Measurements from ENCODE around the gene TBC1D2B. TPM values are rescaled to one million over a fixed set of nuclear protein-coding genes. Genes with fewer than 3 reads are reported as not detected.

The TBC1D2B gene
- total RNA-seq, 6 donors from 2014 or later, result 31.5 to 103 (median 64.2) TPM

DNA sequence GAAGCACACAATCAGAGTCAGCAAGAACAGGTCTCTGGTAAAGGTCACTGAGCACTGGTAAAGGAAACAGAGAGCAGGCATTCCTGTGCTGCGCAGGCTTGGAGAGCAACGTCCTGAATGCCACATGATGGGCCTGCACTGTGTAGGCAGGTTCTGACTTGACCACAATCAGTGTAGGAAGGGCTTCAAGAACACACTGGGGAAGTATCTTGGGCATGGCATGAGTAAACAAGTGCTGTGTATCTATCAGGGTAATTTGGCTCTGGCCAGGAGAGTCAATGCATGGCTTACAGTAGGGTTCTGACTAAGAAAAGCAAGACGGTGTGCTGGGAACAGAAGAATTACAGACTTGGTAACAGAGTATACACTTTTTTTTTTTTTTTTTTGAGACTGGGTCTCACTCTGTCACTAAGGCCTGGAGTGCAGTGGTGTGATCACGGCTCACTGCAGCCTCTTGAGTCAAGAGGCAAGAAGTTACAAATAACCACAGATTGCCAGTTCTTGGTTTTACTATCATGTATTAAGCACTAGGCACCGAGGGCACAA lies 30.6 kb downstream of the TBC1D2B start:
- peaks cover 59 to 79% (median 75%) of the 10 kb centered on the region in 4 donors for H3K4me1 ChIP-seq
- 47 to 49% methylated on average over 5 of the region's 5 CpGs for WGBS, 2 donors
- TF ChIP-seq EP300 (IDR thresholded peaks at IDR 0.05), result no peak
- peak in 1 of 4 donors; percentile 20 for TF ChIP-seq POLR2A (IDR thresholded peaks at IDR 0.05)
- no peak overlapping the region for H3K4me3 ChIP-seq
- H3K36me3 ChIP-seq, result peaks cover 4 to 28% (median 7%) of the 10 kb centered on the region in 4 donors
- no peak for DNase-seq
- no peaks in the 10 kb centered on the region for H3K27me3 ChIP-seq
- peak overlapping the region; percentile 57 to 78 (median 66) for H3K27ac ChIP-seq
- ATAC-seq (ENCODE audit: low FRiP score in 2 of 2), result peak; percentile 54 to 81
- H3K9me3 ChIP-seq, result no peaks in the 10 kb centered on the region

DNA sequence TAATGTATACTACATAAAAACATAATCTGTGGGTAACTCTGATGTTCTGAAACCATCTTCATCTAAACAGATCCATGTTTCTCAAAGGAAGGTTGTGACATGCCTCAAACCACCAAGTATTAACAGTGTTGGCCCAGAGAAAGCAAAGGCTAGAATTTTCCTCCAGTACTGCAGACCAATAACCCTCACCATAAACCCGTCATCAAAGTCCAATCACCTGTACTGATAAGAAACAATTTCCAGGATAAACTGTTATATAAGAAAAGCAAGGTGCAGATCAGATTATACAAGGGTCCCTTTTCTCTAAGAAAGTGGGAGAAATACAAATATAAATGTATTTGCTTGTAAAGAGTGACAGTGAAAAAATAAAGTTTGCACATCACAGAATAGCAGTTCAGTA lies 32.3 kb downstream of the TBC1D2B start:
- Histone ChIP-seq H3K27me3 (no peaks in the 10 kb centered on the region), H3K9me3 (no peaks in the 10 kb centered on the region), H3K36me3 (peaks cover 4 to 28% (median 7%) of the 10 kb centered on the region in 4 donors), H3K4me1 (peaks cover 43 to 73% (median 62%) of the 10 kb centered on the region in 4 donors), H3K4me3 (no peak overlapping the region), H3K27ac (no peak overlapping the region)
- WGBS, 2 donors, result 72 to 93% methylated on average over 1 of the region's 1 CpG
- DNase-seq, result no peak
- TF ChIP-seq CTCF (IDR thresholded peaks at IDR 0.05) (no peak), EP300 (IDR thresholded peaks at IDR 0.05) (no peak), POLR2AphosphoS5 (IDR thresholded peaks at IDR 0.05) (no peak), POLR2A (IDR thresholded peaks at IDR 0.05) (no peak)
- ATAC-seq (ENCODE audit: low FRiP score in 2 of 2), result no peak

DNA sequence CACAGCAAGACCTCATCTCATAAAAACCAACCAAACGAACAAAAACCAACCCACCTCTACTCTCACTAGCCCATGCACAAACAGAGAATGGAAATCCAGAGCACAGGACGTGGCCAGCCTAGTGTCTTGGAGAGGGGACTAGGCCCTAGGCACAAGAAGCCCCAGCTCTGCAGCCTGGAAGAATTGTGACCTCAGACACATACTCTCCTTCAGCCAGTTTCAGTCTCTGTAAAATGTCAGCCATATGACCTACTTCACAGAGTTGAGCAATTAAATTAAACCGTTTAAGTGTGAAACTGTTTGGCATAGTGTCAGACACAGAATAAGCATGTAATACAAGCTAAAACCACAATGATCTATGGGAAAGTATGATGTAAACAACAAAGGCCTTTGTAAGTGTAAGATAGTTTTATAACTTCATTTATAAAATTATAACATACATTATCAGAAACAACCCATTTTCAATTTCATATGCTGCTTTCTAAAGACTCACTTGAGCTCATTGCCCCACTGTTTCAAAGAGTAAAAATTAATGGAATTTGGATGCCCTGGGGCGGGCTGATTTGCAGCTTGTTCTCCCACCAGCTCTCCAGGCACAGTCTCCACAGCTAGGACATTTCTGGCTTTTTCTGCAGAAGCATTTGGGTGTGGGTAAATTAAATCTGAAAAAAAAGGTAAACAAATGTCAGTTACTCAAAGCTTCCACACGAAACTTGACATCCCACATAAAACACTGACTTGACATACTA lies 32.9 kb downstream of the TBC1D2B start:
- no peaks in the 10 kb centered on the region for H3K27me3 ChIP-seq
- DNase-seq, result no peak
- H3K9me3 ChIP-seq, result no peaks in the 10 kb centered on the region
- peaks cover 37 to 70% (median 61%) of the 10 kb centered on the region in 4 donors for H3K4me1 ChIP-seq
- 61 to 66% methylated on average over 5 of the region's 5 CpGs for WGBS, 2 donors
- ATAC-seq (ENCODE audit: low FRiP score in 2 of 2), result no peak
- peaks cover 4 to 33% (median 9%) of the 10 kb centered on the region in 4 donors for H3K36me3 ChIP-seq
- H3K27ac ChIP-seq, result peak overlapping the region in 3 of 4 donors; percentile 24 to 67 (median 52)
- TF ChIP-seq POLR2A (IDR thresholded peaks at IDR 0.05) (no peak), POLR2AphosphoS5 (IDR thresholded peaks at IDR 0.05) (no peak), CTCF (IDR thresholded peaks at IDR 0.05) (no peak), EP300 (IDR thresholded peaks at IDR 0.05) (no peak)
- no peak overlapping the region for H3K4me3 ChIP-seq

GRCh38 chr15:78041946-78042345 lies 35.6 kb downstream of the TBC1D2B start:
- 76 to 82% methylated on average over 3 of the region's 3 CpGs for WGBS, 2 donors
- H3K36me3 ChIP-seq, result peaks cover 4 to 36% (median 9%) of the 10 kb centered on the region in 4 donors
- no peak for TF ChIP-seq POLR2AphosphoS5 (IDR thresholded peaks at IDR 0.05)
- no peak for TF ChIP-seq POLR2A (IDR thresholded peaks at IDR 0.05)
- TF ChIP-seq EP300 (IDR thresholded peaks at IDR 0.05), result no peak
- no peak for TF ChIP-seq CTCF (IDR thresholded peaks at IDR 0.05)

DNA sequence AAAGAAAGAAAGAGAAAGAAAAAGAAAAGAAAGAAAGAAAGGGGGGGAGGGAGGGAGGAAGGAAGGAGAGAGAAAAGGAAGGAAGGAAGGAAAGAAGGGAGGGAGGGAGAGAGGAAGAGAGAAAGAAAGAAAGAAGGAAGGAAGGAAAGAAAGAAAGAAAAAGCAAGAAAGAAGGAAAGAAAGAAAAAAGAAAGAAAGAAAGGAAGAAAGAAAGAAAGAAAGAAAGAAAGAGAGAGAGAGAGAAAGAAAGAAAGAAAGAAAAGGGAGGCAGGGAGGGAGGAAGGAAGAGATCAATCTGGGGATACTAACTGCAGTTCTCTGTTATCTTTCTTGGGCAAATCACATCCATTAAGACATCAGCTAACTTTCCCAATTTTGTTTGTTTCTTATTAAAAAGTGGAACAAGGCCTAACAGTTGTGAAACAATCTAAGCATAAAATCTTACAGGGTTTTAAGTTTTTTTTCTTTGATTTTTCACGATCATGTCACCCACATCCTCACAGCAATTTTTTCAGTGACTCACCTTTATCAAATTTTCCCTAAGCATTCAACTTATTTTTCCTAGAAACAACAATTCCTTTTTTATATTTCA lies 36.8 kb downstream of the TBC1D2B start:
- TF ChIP-seq POLR2A (IDR thresholded peaks at IDR 0.05) (no peak), EP300 (IDR thresholded peaks at IDR 0.05) (no peak), POLR2AphosphoS5 (IDR thresholded peaks at IDR 0.05) (no peak), CTCF (IDR thresholded peaks at IDR 0.05) (no peak)
- no peaks in the 10 kb centered on the region for H3K9me3 ChIP-seq

More at GRCh38 chr15:78041946-78042345, 35.6 kb downstream of the TBC1D2B start:
- H3K4me3 ChIP-seq, result no peak overlapping the region
- no peaks in the 10 kb centered on the region for H3K27me3 ChIP-seq
- DNase-seq (no peak), ATAC-seq (ENCODE audit: low FRiP score in 2 of 2) (no peak)
- no peaks in the 10 kb centered on the region for H3K9me3 ChIP-seq
- H3K4me1 ChIP-seq, result peaks cover 36 to 69% (median 60%) of the 10 kb centered on the region in 4 donors
- no peak overlapping the region for H3K27ac ChIP-seq

More for the DNA sequence above, 36.8 kb downstream of the TBC1D2B start:
- Histone ChIP-seq H3K36me3 (peaks cover 4 to 36% (median 9%) of the 10 kb centered on the region in 4 donors), H3K27ac (peak overlapping the region in 2 of 4 donors; percentile 52 to 67), H3K27me3 (no peaks in the 10 kb centered on the region), H3K4me1 (peaks cover 37 to 67% (median 62%) of the 10 kb centered on the region in 4 donors), H3K4me3 (no peak overlapping the region)
- WGBS, 2 donors, result 60 to 69% methylated on average over 1 of the region's 1 CpG
- DNase-seq (no peak), ATAC-seq (ENCODE audit: low FRiP score in 2 of 2) (no peak)

All from upper lobe of left lung (tissue), 6 donors.